HG03439 (cell line): ENCODE data around the gene RARA.
"Not testable (repeated sequence)": the region's sequence is repeated elsewhere in the genome, so short reads cannot be mapped to it uniquely, and the experiment has no call there.

Experiments
- ATAC-seq: cut with Tn5 transposase; IDR thresholded peaks from one replicate; pipeline ENCODE4 v1.9.1; 2021; ENCODE audit warnings: mild to moderate bottlenecking, moderate library complexity; ENCODE audit not compliant: unreplicated experiment

RARA gene

GRCh38 chr17:40372644-40373043 is 63.7 kb downstream of the RARA start:
- ATAC-seq, result not testable (repeated sequence)

- no peak for ATAC-seq
These were observed 64.3 kb downstream of the RARA start for GRCh38 chr17:40373324-40373723.

- no peak for ATAC-seq
These were observed 65.0 kb downstream of the RARA start for GRCh38 chr17:40373999-40374398.

- ATAC-seq, result no peak
These were observed 66.0 kb downstream of the RARA start for GRCh38 chr17:40374821-40375498.

- not testable (repeated sequence) for ATAC-seq
These were observed 66.8 kb downstream of the RARA start for GRCh38 chr17:40375786-40376185.

GRCh38 chr17:40376541-40376940 is 67.6 kb downstream of the RARA start:
- ATAC-seq, result not testable (repeated sequence)

GRCh38 chr17:40377832-40378231 is 68.9 kb downstream of the RARA start:
- ATAC-seq, result no peak

GRCh38 chr17:40378966-40379365 is 70.0 kb downstream of the RARA start:
- no peak for ATAC-seq

GRCh38 chr17:40382251-40382650 is 73.3 kb downstream of the RARA start:
- no peak for ATAC-seq

GRCh38 chr17:40386555-40386954 is 77.6 kb downstream of the RARA start:
- not testable (repeated sequence) for ATAC-seq

- ATAC-seq, result no peak
These were observed 90.2 kb downstream of the RARA start for GRCh38 chr17:40399185-40399584.

- no peak for ATAC-seq
These were observed 93.7 kb downstream of the RARA start for GRCh38 chr17:40402668-40403067.

- ATAC-seq, result no peak
These were observed 95.0 kb downstream of the RARA start for GRCh38 chr17:40404003-40404402.
